ENCODE data around the gene MPZL3.

MPZL3 gene, protein sequence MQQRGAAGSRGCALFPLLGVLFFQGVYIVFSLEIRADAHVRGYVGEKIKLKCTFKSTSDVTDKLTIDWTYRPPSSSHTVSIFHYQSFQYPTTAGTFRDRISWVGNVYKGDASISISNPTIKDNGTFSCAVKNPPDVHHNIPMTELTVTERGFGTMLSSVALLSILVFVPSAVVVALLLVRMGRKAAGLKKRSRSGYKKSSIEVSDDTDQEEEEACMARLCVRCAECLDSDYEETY

DNA sequence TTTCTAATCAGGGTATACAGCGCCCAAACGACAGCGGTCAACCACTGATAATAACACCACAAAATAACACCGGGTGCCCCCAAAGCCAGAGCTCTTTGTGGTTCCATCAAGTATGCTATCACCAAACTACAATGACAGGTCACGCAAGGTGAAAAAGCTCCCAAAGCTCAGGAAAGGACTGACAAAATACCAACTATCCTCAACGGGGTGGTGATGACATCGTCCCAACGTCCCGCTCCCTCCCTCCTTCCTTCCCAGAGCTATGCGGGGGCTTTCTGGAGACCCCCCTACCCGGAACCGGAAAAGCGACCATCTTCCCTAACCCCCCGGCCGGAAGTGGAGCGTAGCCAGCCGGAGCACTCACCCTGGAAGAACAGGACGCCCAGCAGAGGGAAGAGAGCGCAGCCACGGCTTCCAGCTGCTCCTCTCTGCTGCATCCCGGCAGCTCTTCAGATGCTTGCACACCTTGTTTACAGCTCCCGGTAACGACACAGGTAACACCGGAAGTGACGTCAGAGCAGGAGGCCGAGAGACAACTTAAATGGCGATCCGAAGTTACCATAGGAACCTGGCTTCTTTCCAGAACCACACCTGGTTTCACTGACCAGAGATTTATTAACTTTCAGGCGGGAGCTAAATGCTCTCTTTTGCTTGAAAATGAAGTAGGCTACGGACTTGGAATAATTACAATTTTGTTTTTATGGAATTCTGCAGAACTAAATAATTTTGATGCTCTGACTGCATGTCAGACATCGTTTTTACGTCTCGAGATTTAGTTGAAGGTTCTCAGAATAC is at the start of gene MPZL3:
Gene MPZL3, minus strand, starts transcription at position 508 of the 795 bp plus-strand sequence. Its CDS starts 71 bp downstream, at position 437.
- DNase-seq, result peak; percentile 31 to 43

DNA sequence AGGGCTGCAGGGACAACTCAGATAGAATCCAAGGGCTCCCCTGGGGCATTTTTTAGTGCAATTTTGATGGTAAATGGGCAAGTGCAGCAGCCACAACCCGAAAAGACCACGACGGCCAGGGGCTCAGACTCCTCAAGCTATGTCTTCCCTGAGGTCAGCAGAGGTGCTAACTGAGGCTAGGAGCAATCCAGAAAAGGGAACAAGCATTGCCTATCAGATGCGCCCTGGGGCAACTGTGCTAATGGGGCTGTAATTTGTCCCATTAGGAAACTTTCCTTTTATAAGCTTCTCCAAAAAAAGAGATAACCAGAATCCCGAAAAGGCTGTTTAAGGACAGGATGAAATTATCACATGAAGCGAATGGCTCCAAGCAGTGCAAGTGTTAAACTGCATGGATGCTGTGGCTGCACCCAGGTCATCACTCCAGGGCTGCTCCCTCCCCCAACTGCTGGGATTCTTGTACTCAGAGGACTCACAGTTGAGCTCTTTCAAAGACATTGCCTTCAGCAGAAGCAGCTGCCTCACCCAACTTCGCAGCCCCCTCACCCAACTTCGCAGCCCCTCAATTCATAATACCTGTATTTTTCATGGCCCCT is 49.5 kb upstream of the MPZL3 start:
- peak in 1 of 2 experiments; percentile 6 for DNase-seq

DNA sequence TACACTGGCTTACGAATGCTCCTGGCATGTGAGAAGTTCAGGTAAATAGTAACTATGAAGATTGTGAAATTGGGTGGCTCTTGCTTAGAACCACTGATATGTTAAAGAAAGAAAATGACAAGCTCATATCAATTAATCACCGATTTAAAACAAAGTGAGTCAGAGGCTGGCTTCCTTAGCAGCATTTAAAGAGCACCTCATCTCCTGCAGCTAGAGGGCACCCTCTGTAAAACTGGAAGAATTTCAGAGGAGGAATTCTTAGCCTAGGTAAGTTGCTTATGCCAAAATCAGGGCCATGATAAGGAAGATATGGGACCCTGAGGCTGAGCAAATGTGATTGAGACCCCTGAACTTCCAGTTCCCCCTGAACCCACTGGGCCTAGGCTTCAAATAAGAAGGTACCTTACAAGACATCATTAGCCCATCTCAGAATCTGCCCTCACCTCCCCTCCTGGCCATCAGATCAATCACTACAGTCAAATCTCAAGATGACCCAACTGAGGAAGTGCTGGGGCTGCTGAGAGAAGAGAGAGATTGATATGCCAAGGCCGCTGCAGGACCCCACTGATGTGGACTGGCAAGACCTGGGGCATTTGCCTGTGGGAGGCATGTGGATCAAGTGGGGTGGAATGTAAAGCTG is 43.8 kb upstream of the MPZL3 start:
- DNase-seq, result peak; percentile 36 to 53

DNA sequence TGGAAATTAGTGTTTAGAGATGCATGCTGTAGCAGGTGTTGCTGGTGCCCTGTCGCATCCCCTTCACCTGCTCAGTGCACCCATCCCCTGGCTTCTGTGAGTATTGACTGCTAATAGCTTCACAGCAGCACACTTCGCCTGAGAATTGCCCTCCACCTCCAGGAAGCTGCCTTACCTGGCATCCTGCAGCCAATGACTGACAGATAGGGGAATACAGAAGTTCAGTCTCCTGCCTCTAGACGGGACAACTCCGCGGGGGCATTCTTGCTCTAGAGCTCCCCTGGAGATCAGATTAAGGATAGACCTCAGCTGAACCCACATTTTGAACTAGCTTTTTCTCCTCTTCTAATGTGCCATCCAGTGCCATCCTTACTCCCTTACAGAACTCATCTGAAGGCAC is 43.0 kb upstream of the MPZL3 start:
- DNase-seq, result no peak

DNA sequence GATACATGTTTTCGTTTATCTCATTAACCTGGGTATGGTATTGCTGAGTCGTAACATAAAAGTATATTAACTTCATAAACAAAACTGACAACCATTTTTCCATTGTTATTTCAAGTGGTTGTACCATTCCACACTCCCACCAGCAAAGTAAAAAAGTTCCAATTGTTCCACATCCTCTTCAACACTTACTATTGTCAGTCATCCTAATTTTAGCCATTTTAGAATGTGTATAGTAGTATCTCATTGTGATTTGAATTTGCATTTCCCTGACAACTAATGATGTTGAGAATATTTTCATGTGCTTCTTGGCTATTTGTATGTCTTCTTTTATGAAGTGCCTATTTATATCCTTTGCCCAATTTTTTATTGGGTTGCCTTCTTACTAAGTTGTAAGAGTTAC is 41.9 kb upstream of the MPZL3 start:
- no peak for DNase-seq

DNA sequence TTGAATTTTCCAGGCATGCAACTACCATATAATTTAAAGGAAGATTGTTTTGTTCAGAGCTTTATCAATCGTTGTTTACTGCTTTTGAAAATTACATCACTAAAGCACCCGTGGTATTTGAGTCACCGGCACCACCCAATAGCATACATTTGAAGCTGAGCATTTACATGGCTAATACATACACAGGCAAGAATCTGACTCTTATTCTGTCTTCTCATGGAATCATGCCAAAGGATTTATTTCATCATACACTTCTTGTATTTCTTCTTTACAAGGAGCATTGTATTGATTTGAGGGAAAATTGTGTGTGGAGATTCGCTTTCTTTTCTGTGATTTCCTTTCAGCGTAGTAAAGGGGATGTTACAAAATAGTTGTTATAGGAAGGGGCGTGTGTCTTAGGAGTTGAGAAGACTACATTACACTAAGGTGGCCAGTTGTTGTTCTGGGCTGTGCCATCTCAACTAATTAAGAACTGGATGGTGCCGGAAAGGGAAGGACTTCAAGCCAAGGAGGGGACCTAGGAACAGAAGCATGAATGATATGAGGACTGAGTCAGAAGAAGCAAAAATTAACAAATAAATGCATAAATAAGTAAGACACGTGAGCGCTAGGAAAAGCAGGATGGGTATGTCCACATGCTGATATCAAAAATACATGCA is 39.4 kb upstream of the MPZL3 start:
- no peak for DNase-seq

DNA sequence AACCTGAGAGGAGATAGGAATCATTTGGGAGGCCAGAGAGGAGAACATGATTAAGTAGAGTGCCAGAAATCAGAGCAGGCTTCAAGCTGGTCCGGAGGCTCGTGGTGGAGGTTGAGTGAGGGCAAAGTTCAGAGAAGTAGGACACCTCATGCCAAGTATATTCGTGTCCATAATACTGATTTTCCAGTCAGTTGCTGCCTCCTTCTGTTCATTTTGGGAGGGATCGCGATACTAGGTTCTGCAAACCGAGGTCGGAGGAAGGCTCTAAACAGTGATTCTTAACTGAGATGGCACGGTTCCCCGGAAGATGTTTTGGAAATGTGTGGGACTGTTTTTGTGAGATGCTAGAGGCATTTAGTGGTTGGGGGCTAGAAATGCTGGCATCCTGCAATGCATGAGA is 38.8 kb upstream of the MPZL3 start:
- peak; percentile 45 to 61 for DNase-seq

DNA sequence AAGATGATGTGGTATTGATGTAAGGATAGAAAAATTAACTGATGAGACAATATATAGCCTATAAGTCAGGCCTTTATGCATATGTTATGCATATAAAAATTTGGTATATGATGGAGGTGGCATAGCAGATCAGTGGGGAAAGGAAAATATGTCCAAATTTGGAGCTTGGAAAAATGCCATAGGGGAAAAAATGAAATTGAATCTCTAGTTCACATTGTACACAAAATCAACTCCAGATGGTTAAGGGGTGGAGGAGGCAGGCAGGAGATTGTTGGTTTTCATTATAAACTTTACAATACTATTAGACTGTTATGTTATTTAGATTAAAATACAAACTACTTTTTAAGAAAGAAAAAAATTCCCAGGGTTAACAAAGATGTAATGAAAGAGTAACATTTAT is 37.2 kb upstream of the MPZL3 start:
- DNase-seq, result no peak

DNA sequence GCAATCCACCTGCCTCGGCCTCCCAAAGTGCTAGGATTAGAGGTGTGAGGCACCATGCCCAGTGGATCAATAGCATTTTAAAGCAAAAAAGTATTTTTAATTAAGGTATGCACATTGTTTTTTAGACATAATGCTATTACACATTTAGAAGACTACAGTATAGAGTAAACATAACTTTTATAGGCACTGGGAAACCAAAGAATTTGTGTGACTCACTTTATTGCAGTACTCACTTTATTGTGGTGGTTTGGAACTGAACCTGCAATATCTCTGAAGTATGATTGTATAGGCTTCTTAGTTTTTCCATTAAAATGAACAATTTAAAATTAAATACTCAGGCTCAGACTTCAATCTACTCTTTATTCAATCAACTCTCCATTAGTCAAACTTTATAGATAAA is 34.8 kb upstream of the MPZL3 start:
- no peak for DNase-seq

DNA sequence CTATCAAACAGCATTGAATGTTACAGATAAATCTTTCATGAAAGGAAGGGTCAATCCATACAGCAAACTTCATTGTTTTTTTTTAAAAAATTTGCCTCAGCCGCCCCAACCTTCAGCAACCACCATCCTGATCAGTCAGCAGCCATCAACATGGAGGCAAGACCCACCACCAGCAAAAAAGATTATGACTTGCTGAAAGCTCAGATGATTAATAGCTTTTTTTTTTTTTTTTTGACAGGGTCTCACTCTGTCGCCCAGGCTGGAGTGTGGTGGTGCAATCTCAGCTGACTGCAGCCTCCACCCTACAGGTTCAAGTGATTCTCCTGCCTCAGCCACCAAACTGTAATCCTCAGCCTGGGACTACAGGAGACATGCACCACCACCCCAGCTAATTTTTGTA is 34.4 kb upstream of the MPZL3 start:
- DNase-seq, result no peak

DNA sequence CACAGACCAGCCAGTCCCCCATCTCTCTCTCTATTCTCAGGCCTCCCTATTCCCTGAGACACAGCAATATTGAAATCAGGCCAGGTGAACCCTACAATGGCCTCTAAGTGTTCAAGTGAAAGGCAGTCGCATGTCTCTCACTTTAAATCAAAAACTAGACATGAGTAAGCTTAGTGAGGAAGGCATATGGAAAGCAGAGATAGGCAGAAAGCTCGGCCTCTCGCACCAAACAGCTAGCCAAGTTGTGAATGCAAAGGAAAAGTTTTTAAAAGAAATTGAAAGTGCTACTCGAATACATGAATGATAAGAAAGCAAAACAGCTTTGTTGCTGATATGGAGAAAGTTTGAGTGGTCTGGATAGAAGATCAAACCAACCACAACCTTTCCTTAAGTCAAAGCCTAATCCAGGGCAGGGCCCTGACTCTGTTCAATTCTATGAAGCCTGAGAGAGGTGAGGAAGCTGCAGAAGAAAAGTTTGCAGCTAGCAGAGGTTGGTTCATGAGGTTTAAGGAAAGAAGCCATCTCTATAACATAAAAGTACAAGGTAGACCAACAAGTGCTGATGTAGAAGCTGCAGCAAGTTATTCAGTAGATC is 31.7 kb upstream of the MPZL3 start:
- no peak for DNase-seq

DNA sequence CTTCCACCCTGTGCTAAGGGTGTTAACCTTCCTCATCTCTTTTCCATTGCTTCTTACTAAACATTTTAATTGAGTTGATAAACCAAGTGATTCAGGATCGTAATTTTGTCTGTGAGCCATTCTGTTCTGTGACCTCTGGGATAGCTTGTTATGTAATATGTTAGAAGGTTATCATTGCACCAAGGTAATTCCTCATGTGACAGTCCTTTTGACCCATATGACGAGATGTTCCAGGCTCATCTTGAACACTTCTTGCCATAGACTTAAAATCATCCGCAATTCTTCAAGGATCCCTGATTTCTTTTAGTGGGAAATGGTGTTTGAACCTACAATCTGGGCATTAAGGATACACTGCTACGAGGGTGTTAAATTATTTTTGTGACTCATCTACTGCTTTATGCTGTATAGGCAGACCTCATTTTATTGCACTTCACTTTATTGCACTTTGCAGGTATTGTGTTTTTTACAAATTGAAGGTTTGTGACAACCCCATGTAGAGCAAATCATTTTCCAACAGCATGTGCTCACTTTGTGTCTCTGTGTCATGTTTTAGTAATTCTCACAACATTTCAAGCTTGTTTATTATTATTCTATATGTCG is 31.0 kb upstream of the MPZL3 start:
- no peak for DNase-seq

DNA sequence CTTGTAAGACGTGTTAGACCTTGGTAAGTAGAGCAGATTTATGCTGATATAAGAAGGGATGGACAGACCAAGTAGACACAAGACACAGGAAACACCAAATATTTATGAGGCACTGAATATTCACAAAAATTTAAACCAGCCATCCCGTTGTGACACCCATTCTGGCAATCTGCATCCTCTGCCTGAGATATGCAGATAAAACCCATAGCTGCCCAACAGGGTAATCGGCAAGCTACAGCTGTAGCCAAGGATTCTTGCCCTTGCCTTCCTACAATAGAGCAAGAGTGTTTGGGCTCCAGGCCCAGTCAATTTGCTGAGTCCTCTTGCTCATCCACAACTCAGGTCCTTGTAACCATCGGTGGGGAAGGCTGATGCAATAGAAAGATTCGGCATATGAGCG is 30.4 kb upstream of the MPZL3 start:
- no peak for DNase-seq

DNA sequence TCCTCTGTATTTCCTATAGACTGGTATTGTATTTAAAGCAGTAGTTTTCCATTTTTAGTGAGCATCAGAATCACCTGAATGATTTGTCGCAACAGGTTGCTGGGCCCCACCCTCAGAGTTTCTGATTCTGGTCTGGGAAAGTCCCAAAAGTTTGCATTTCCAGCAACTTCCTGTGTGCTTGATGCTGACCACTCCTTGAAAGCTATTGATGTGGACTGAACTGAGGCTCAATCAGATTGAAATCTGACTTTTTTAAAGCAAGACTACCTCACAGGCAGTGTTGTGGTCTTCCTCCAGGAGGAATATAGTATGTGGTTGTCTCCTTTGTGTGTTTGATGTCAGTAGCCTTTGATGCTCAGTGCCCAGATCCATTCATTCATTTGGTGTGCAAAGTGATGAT is 29.1 kb upstream of the MPZL3 start:
- DNase-seq, result no peak

DNA sequence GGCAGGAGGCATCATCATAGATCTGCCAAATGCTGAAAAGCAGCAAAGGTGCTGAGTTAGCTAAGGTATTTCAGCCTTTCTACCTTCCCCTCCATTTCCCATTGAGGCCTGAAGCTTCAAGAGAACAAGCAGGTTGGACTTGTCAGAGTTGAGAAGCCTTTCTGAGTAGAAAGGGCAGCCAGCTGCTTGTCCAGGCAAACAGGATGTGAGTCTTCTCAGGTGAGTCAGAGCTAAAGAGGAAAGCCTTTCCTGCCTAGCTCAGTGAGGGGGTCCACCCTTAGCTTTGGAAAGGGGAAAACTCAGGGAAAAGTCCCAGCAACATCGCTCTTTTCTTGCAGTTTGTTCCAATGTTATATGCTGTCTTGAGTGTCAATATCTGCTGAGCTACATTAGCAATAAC is 25.1 kb upstream of the MPZL3 start:
- DNase-seq, result no peak

DNA sequence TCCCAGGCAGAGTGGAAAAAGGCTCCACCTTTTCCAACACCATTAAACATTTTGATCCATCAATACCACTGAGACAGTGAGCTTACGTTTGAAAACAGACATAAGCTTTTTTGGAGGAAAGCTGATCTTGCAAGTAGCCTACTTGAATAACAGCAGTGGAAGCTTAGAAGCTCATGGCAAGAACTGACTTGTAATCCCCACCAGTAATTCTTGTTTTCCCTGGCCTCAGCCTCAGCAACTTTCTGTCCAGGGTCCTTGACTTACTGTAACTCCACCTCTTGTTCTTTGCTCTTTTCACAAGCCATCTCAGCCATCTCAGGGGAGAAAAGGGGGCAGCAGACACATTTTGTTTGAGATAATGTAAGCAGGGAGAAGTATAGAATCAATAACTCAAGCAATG is 24.3 kb upstream of the MPZL3 start:
- no peak for DNase-seq

DNA sequence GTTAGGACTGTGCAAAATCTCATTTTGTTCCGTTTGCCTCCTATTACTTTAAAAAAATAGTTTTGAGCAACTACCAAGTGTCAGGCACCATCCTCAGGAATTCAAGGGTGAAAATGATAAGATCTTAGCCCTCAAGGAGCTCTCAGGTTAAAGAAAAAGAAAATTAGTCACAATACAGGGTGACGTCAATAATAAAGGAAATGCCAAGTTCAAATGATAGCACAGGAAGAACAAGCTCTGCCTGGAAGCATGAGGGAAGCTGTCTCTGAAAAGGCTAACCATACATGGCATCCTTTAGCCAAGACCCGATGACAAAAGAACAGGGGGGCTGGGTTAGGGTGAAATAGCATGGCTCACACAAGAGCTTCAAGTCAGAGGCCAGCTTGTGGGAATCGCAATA is 23.0 kb upstream of the MPZL3 start:
- no peak for DNase-seq

DNA sequence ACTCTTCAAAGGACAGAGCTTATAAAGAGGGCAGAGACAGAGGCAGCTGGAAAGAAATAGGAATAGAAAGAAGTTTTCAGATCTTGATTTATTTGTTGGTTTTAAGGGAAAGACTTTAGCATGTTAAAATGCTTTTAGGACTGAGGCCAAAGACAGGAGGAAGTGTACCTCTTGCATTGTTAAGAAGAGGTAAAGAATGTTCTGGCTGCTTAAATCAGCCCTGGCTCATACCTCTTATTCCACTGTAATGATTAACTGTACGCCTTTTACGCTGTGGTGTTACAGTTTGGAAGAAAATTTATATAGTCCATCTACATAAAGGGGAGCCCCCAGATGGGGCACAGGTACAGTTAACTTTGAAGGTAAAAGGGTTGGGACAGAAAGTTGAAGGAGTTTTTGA is 22.0 kb upstream of the MPZL3 start:
- DNase-seq, result no peak

DNA sequence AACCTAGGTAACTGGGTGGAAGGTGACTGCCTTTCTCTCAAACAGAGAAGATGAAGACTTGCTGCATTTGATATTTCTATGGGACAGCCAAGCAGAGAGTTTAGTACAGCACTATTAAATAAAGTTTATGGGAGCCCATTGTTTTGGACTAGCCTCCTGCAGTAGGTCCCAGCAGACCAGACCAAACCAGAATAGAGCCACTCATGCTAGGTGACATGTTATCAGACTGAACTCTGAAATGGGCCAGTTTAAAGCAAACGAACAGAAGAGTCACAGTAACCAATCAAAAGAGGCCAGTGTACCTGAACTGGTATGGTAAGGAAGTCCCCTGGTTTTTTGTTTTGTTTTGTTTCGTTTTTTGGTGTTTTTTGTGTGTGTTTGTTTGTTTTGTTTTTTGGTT is 19.8 kb upstream of the MPZL3 start:
- DNase-seq, result no peak

DNA sequence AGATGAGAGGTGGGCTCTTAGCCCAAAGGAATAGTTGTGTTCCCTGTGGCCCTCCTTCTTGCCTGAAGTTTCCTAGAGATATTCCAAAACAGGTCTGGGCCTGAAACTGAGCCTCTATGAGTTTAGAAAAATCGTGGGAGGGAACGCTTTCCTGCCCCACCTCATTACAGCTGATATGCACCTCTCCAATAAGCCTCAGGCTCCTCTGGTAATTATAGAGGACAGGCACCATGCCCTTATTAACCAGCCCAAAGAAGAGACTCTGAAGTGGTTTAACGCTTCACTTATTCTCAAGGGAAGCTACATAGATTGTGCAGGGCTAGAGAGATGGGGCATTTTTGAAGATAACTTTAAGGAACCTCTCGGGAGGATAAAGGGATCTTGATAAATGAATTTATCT is 15.3 kb upstream of the MPZL3 start:
- no peak for DNase-seq

DNA sequence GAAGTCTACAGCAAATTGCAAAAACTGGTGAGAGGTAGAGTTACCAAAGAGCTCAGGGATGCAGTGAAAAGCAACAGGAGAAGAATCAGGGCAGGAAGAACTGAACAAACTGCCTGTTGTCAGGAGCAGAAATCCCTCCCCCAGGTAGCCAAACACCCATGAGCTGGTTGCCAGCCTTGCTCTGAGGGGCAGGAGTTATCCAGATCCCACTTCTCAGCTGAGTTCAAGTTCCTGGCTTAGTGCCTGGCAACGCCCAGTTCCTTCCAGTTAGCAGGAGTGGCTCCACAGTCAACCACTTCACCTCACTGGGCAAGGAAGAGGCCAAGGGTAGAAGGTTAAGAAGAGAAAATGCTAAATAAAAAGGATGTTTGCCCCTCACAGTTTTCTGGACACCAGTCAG is 13.8 kb upstream of the MPZL3 start:
- DNase-seq, result no peak

Measured in AML-193 (cell line).